Left ventricle myocardium superior (tissue), 1 donor: ENCODE measurements around the gene EOGT. TPM values are rescaled to one million over a fixed set of nuclear protein-coding genes. Genes with fewer than 3 reads are reported as not detected.

Source experiments
- ATAC-seq: fragments of 200-7000 bp; cut with Tn5 transposase; one replicate; pipeline ENCODE4 v1.9.1; 2020; ENCODE audit warnings: mild to moderate bottlenecking, moderate library complexity
- DNase-seq: peaks from one replicate; pipeline ENCODE4 v3.0.0-alpha.2; 2020
- intact Hi-C: fragments of 100-400 bp; cut with micrococcal nuclease; formaldehyde crosslinking; loops from one replicate; pipeline ENCODE4 v1.11.0; 2022
- total RNA-seq: library from RNA; stranded (reverse); fragmentation: NEBNext Ultra II Directional; extraction: Animal tissue kit (Norgen Biotek cat#: 25700); gene quantifications from one replicate; pipeline ENCODE4 v1.2.1, GENCODE V29; 2021
- donor health status: DM: no; HTN: yes; CAD: no; lungs with severe emphysema.

The EOGT gene
- total RNA-seq, 1 donor from 2014 or later = 17.1 TPM

DNA sequence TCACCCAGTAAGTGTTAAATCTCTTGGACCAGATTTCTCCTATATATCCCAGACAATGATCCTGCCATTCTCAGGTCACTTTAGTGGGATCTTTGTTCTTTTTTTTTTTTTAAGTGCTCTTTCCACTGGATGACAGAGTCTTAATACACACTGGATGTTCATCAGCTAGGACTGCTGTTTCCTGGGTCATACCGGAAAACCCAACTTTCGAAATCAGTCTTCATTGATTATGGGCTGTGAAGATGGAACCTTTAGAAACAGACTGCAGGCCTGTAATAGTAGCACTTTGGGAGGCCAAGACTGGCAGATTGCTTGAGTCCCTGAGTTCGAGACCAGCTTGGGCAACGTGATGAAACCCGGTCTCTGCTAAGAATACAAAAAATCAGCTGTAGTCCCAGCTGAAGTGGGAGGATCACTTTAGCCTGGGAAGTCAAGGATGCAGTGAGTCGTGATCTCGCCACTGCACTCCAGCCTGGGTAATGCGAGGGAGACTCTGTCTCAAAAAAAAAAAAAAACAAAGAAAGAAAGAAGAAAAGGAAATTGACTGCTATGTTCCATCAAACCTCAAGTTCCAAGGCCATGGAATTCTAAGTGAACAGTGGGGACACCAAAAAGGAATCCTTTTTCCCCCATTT, 2.3 kb downstream of the EOGT start:
- ATAC-seq = no peak
- intact Hi-C loops = no loop called here
- DNase-seq = no peak

DNA sequence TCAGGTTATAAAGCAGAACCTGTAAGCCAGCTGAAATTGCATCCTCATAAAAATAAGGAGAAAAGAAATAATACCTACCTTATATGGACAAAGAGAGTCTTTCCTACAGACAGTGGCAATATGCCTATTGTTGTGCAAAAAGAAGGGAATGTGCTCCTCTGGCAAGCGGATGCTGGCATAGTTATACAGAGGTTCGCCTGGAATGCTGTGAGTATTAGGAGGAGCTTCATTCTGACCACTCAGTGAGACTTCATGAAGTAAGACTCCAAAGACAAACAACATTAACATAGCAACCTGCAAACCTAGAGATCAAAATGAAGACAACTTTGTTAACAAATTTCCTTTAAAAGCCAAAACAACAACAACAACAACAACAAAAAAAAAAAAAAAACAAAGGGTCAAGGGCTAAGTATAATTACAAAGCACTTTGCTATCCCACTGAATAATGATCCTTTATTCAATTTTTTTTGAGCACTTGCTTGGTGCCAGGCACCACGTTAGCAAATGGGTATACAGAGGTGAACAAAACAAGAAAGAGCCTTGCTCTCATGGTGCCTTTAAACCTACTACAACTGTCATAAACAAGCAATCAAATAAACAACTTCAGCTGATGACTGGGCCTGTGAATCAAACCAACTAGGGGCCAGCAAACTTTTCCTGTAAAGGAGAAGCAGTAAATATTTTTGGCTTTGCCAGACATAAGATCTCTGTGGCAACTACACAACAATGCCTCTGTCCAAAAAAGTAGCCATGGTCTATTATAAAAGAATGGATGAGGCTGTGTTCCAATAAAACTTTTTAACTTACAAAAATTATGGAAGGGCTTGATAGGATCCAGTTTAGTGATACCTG, 3.7 kb downstream of the EOGT start:
- DNase-seq = no peak
- ATAC-seq = no peak
- intact Hi-C loops = no loop called here

DNA sequence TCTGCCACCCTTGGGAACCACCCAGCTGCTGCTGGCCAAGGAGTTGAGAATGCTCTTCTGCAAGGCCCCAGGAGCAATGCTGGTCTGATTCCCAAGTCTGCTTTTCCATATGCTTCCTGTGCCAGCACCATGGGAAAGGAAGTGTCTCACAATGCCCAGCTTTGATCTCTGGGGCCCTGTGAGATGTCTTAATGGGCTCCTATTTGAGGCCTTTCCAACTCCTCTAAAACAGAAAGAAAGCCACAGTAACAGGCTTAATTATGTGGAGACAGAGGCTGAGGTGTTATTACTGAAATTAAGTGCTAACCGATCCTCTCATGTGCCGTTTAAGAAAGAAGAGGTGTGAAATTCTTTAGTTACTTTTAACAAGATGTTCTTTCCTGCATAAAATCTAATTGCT, 4.5 kb downstream of the EOGT start:
- intact Hi-C loops = no loop called here
- DNase-seq = no peak
- no peak for ATAC-seq

DNA sequence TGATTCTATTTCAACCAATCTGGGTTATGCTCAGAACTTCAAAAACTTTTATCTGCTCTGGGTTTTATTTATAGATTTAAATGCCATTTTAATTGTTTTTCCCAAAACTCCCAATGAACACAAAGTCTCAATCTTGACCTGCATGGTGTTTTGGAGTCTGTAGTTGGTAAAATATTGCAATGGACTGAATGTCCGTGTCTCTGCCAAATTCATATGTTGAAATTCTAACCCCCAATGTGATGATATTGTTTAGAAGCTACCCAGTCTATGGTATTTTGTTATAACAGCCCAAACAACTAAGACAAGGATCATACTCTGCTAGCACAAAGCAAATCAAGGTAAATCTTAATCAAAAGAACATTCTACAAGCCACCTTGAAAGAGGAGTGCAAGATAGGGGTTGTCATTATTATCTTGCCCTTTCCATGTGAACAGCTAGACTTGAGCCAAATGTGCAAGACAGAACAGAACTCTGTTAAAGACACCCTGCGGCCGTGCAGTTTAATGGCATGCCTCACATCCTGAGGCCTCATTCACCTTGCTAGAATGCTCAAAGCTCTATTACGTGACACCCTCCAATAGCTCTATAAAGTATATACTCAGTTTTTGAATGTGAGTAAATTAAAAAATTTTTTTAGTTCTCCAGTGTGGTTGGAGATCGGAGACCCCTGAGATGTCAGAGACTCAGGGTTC, 7.5 kb downstream of the EOGT start:
- DNase-seq = no peak
- intact Hi-C loops = no loop called here
- peak; percentile 26 for ATAC-seq

DNA sequence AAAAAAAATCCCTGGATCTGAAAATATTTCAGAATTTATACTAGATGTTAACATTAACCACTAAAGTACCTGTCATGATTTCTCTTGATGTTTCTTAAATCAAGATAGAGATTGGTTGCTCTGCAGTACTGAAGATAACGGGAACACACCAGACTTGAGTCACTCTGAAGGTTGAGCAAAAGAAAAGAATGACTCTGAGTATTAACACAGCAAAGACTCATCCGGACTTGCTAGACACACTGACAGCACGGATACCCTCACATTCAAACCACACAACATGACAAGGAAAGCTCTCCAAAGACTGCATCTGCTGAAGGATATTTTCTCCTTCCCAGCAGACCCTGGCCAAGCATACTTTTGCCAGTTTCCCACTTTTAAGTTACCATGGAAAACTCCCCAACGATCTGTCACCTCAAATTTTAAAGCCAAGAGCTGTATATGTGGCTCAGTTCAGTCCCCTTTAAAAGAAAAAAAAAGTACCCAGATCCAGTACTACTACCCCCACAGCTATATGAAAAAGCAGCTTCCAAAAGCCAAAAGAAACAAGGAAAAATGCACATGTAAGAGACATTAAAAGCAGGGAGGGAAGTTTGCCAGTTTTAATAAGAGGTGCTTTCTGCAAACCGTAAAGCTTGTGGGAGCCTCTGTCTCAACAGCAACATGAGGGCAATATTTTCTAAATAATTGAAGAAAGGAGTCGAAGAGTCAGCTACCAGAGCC, 8.3 kb downstream of the EOGT start:
- no peak for ATAC-seq
- intact Hi-C loops = no loop called here

DNA sequence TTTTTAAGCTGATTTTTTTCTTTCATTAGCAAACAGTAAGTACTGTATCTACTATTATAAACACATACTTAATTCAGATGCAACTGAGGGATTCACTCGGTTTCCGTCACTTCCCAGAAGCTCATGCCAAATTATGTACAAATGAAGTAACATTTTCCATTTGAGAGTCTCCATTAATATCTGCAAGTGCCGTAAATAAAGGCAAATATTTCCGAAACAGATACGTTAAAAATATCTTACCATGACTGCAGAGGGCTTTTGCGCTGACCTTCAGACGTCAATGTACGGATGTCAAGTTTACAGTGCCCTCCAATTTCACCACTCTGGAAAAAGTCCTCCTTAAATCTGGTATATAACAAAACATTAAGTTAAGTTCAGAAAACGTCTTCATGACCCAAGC, 9.3 kb downstream of the EOGT start:
- ATAC-seq (peak; percentile 27), DNase-seq (no peak)
- intact Hi-C loops = no loop called here

More for the DNA sequence above, 8.3 kb downstream of the EOGT start:
- DNase-seq = no peak

DNA sequence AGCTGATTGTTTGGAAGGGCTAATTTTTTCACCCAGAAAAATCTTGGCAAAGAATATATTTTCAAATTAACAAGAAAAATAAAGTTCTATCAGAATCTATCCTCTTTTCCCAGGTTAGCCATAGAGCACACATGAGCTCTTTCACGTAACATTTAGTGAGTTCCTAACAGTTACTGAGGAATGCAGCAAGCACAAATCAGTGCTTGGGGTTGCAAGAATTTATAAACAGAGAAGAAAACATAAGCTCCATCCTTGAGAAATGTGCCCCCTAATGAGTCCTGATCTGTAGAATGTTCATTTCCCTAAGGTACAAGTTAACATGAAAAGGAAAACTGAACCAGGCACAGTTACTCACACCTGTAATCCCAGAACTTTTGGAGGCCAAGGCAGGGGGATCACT, 13.9 kb downstream of the EOGT start:
- intact Hi-C loops = no loop called here
- ATAC-seq (no peak), DNase-seq (no peak)

DNA sequence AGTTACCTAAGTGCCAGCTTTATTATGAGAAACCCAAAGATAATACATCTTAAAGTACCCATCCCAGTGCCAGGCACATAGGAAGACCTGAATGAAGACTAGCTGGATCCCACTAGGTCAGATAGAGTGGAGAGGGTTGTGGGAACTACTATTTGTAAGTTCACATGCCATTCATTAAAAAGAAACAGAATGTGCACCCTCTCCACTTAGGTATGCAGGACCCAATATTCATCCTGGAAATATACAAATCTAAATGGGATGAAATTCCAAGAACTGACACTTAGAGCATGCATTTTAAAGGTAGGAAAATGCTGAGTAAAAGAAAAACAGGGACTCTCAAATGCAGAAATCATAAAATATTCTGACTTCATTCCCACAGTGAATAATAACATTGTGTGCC, 14.3 kb downstream of the EOGT start:
- intact Hi-C loops = no loop called here
- DNase-seq (no peak), ATAC-seq (no peak)

DNA sequence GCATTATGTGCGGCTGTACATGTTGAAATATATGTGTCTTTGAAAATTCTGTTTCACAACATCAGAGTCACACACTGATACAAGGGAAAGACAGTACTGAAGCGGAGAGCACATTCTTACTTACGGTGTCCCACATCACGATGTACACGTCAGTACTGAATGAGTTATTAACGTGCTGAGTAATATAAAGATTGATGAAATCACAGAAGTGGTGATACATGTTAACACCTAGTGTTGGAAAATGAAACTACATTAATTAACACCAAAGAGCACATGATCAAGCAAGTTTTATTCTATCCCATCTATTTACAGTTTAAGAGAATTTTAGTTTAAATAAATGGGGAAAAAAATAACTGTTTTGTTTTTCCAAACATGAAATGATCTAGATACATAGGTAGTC, 15.6 kb downstream of the EOGT start:
- DNase-seq = no peak
- ATAC-seq = no peak
- intact Hi-C loops = no loop called here

DNA sequence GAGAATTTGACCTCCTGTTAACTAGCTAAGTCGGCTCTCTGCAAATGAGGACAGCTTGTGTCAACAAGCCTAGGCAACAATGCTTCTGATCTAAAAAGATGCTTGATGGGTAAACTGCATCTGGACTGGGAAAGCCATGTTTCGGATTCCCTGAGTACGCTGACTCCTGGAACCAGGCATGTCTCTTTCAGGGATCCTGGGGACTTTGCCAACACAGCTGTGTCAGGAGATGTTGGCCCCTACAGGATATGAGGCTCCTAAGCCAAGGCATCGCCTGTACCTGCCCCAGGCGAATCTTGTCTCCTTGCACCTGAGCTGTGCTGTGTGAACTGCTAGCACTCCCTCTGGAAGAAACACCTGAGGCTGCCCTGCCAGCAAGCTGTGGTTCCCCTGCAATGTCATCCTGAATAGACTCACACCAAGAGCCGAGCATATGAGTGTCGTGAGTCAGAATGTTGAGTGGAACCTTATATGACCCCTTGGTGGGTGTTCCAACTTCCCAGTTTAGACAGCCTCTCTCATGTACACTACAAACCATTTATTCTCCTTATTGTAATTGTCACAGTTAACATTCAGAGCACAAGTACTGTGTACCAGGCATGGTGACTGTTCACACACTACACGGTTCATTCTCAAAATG, 17.0 kb downstream of the EOGT start:
- DNase-seq = no peak
- intact Hi-C loops = no loop called here
- ATAC-seq = peak; percentile 82

DNA sequence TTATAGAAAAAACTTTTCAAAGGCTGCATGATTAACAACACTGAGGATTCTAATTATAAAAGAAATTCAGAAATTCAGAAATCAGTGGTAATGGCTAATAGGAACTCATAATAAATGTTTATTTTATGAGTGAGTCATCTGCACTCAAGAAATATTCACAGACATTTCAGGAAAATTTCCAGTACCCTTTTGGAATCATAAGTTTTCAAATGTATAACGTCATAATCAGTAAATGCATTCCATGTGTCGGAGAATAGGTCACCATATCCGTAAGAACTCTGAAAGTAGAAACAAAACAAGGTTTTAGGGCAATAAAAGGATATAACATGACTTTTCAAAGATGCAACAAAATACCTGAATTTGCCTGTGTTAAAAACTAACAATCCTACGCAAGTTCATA, 24.7 kb downstream of the EOGT start:
- no peak for DNase-seq
- intact Hi-C loops = no loop called here
- no peak for ATAC-seq

DNA sequence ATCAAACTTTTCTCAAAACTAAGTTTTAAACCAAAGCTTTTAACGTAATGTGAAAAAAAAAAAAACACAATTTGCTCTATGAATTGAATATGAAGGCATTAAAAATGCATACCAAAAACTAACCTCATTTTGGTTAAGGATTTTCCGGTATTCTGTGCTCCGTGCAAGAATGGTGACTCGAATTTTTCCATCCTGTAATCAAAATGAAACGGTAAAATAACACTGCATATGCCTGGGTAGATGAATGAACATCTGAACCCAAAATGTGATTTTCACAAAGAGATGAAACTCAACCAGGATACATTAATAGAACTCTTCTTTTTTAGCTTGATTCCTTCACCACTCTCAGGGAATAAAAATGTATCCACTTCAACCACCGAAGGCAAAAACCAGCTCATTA, 26.2 kb downstream of the EOGT start:
- intact Hi-C loops = no loop called here
- DNase-seq (no peak), ATAC-seq (no peak)

DNA sequence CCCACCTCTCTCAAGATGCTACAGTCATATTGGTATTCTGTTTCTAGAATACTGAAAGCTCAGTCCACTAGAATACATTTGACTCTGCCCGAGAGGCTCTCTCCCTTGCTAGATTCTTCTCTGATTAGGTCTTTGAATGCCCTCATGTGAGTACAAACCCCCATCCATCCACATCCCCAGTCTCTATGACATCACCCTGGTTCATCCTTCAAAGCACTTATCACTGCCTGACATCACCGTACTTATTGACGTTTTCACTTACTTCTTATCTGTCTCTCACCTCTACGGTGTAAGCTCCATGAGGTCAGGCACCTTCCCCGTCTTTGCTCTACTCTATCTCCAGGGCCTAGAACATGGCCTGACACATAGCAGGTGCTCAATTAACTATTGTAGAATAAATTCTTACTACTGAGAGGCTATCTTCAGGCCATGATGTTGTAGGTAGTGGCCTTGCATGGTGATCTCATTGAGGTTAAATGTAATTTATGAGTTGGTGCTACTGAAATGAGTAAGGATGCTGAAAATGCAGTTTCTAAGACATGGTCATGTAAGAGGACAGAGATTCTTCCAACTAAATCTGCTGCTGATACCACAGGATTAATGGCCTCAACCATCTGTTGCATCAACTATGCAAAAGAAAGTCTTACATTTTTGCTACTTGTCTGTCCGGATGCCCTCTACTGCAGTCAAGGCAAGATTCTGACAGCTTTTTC, 26.8 kb downstream of the EOGT start:
- intact Hi-C loops = no loop called here
- ATAC-seq = no peak
- no peak for DNase-seq

DNA sequence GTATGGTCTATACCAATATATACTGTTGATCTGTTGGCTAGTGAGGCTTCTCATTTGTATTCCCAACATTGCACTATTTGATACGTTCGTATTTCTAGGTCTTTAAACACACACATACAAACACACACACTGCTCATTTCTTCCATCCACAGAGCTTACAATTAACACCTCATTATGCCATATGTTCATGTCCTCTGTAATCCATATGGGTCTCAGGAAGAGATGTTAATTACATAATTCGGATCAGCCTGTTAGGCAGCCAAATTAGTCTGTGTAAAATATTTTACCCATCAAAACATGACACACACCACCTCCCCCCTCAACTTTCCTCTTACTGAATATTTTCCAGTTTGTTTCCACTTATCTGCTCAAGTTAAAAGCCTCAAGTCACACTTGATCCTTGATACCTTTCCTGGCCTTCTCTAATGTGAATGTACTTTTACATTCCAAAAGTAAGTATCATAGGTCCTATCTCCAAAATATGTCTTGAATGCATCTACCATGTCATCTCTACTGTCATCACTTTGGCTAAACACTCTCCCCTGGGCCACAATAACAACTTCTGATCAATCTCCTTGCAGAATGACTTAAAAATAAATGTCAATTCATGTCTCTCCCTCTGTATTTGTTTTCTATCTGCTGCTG, 28.2 kb downstream of the EOGT start:
- intact Hi-C loops = no loop called here
- no peak for ATAC-seq

DNA sequence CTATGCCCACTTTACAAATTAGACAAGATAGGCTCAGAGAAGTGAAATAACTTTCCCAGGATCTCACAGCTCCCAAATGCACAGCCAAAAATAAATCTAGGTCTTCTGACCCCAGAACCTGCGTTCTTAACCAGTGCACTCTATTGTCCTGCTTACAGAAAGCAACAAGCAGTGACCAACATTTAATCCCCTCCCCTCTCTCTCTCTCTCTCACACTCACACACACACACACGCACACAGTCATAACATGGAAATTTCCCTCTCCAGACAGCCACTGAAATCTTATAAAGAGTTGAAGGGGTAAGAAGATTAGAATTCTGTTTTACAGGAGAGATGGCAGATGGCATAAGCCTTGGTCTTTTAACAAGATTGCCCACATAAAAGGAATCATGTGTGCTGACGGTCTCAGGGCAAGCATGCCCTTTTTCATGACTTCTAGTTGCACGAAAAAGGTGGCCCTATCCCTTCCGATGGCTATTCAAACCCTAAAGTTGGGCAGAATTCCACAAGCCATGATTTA, 29.4 kb downstream of the EOGT start:
- intact Hi-C loops = no loop called here
- DNase-seq = no peak
- ATAC-seq = no peak

More for the DNA sequence above, 28.2 kb downstream of the EOGT start:
- no peak for DNase-seq

DNA sequence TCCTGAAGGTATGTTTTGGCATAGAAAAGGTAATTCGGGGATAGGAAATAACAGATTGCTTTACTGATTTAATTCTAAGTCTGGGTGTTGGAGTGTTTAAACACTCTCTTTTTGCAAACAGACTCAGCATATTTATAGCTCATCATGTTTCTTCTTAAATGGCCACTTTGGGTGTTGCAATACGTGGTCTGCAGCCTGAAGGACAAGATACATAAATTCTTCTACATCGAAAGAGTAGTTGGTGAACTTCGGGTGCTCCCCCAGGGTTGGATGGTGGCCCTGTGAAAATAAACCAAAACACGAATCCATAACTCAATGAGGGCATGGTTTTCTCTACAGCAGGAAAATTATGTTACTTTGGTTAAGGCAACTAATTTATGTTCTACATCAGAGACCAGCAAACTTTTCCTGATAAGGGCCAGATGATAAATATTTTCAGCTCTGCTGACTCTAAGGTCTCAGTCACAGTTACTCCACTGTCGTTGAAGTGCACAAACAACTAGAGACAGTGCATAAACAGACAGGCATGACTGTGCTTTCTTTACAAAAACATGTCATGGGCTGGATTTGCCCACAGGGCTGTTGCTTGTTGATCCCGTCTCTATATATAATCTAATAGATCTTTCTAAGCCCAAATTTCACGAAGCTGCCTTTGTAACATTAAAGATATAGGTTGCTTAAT, 35.9 kb downstream of the EOGT start:
- intact Hi-C loops = no loop called here
- ATAC-seq = no peak

DNA sequence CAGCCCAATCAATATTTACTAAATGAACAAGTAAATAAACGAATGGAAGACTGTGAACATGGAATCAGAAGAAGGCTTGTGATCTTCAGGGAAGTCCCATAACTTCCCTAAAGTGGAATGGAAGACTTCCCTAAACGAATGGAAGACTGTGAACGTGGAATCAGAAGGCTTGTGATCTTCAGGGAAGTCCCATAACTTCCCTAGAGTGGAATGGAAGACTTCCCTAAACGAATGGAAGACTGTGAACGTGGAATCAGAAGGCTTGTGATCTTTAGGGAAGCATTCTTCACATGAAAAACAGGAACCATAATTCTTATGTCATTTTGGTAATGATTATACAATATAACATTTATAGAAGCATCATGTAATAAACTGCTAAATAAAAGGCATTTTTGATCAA, 38.8 kb downstream of the EOGT start:
- ATAC-seq (no peak), DNase-seq (no peak)
- intact Hi-C loops = no loop called here

More for the DNA sequence above, 35.9 kb downstream of the EOGT start:
- DNase-seq = no peak
